ENCODE data around the gene NKPD1.
A peak's percentile ranks its signal among the peaks of the same experiment; 100 is the strongest.
"Not testable (repeated sequence)": the region's sequence is repeated elsewhere in the genome, so short reads cannot be mapped to it uniquely, and the experiment has no call there.

The NKPD1 gene

DNA sequence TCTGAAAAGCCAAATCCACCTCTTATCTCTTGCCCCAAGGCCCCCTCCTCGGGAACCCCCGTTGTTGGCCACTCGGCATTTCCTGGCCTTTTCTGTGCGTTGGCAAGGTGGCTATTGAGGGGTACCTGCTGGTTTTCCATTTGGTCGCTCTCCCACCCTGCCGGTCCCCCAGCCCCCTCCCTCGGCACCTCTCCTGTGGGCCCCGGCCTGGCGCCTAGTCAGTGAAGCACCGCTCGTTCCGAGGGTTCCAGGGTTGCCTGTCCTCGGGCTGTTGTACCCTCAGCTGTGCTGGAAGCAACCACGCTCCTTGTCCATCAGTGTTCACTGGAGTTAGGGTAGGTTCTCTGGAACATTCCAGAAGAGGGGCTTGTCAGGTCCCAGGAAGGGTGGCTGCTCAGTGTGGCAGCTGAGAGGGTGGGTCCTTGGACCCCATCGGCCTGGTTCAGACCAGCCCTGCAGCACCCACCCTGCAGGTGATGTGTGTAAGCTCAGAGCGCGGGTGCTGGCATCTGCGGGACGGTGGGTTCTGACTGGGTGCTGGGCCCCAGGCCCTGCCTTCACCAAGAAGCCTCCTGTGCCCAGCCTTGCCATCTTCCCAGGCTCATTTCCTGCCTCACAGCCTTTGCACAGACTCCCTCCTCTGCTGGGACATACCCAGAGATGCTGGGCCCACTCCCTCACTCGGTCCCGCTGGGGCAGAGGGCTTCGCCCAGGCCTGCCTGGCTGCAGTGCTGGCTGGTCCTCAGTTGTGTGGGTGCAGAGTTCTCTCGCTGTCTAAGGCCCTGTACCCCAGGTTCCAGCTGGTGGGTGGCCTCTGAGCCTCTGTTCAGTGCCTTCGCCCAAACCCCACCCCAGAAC lies 21.3 kb downstream of the NKPD1 start:
- DNase-seq (ENCODE audit: low spot score) = no peak

DNA sequence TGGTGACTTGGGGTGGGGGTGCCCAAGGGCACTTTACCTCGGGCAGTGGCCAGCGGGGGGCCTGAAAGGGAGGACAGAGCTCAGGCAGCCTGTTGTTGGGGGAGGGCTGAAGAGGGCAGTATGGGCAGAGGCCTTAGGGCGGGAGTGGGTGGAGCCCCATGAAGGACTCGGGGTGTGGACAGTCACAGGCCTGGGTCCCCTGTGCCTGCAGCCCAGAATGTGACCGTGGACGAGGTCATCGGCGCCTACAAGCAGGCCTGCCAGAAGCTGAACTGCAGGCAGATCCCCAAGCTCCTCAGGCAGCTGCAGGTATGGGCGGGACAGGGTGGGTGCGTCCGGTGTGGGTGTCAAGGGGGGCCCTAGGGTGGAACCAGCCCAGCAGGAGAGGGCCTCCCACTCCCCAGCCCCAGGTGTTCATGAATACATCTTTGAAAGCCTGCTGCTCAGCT lies 22.5 kb downstream of the NKPD1 start:
- DNase-seq (ENCODE audit: low spot score) = no peak

DNA sequence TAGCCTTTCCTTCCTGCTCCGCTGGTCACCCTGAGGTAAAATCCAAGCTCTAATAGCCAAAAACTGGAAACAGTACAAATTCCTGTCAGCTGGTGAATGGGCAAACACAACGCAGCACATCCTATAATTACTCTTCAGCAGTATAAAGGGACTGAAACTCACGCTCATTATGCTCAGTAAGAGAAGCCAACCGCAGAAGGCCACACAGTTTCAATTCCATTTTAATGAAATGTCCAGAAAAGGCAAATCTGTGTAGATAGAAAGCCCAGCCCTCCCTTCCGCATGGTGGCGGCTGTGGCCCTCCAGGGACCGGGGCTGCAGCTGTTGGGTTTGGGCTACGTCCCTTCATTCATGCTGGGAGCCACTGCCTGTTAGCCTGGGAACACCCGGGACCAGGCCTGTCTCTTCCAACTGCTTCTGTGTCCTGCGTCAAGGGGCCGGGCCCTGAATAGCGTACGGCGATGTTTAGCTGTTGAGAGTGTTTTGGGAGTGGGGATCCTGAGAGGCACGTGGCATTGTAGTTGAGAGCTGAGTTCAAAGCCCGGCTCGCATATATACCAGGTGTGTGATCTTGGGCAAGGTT lies 23.5 kb downstream of the NKPD1 start:
- DNase-seq (ENCODE audit: low spot score) = no peak

DNA sequence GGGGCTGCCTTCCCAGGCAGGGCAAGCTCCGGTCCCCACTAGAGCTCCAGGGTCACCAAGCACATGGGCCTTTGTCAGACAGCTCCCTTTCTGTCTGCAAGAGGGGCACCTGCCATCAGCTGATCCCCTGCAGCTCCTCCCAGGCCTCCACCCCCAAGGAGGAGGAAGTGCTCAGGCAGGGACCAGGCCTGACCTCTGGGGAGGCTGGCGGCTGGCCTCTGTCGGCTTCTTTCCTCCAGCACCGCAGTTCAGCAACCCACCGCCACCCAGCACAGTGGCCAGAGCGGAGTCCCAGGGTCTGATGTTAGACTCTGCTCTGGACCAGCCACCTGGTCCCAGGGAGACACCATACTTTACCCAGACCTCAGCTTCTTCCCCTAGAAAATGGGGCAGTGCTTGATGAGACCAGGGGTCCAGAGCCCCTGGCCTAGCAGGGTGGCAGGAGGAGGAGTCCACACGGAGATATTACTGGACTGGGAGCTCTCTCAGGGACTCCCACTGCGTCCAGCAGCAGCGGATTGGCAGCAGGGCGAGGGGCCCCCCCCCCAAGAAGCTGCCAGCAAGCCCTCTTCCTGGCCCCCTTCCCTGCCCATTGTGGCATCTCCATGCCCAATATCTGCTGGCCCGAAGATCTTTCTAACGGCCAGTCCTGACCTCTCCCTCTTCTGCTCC lies 24.1 kb downstream of the NKPD1 start:
- no peak for DNase-seq (ENCODE audit: low spot score)

DNA sequence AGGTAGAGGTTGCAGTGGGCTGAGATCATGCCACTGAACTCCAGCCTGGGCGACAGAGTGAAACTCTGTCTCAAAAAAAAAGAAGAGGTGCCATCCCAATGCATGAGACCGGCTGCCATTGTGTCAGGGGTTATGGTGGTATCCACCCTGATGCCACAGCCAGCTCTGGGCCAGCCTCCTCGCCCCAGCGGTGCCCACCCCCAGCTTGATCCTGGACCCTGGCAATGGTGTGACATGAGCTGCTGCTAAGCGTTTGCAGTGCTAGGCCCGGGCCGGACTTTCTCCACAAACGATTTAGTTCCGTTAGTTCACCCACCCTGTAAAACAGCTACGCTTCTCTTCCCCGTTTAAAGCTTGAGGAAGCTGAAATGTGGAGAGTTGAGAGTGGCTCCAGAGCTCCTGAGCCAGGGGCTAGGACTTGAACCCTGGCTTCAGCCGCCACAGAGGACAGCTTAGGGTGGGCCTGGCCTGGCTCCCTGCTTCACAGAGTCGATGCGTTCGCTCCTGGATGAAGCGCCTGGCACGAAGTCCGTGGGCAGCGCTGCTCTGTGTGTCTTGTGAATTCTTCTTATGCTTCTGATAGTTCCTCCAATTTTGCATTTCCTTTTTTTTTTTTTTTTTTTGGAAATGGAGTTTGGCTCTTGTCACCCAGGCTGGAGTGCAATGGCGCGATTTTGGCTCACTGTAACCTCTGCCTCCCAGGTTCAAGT lies 25.5 kb downstream of the NKPD1 start:
- DNase-seq (ENCODE audit: low spot score) = no peak

GRCh38 chr19:45133661-45134060 lies 27.1 kb downstream of the NKPD1 start:
- DNase-seq (ENCODE audit: low spot score) = no peak

- peak; percentile 66 for DNase-seq (ENCODE audit: low spot score)
These were observed 29.7 kb downstream of the NKPD1 start for GRCh38 chr19:45130888-45131615.

DNA sequence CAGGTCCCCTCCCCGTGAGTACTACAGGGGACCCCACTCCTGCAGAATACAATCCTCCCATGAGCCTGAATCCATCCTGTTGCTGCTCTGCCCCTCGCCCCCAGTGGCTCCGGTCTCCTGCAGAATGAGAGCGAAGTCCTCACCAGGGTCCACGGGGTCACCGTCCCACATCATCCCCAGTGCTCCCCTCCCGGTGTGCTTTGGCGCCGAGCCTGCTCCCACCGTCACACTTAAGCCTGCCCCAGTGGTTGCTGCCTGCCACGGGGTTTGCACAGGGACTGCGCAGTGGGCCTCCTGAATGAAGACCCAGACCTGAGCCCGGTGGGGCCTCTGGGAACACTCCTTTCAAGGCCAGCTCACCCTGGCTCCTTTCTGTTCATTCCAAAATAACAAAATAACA lies 30.5 kb downstream of the NKPD1 start:
- no peak for DNase-seq (ENCODE audit: low spot score)

DNA sequence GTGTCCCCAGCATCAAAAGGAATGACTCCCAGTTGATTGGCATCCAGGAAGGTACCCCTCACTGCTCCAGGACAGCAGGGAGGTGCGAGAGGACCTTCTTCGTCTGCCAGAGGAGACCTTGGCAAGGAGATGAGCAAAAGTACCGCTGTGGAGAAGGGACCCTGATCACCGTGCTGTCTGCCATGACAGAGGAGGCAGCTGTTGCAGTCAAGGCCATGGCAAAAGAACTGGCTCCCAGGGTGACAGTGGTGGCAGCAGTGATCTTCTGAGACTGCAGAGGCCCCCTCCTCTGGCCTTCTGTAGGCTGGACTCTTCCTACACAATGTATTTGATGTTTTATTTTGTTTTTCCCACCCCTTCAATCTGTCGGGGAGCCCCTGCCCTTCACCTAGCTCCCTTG lies 32.0 kb downstream of the NKPD1 start:
- DNase-seq (ENCODE audit: low spot score) = no peak

GRCh38 chr19:45128146-45128545 lies 32.6 kb downstream of the NKPD1 start:
- no peak for DNase-seq (ENCODE audit: low spot score)

DNA sequence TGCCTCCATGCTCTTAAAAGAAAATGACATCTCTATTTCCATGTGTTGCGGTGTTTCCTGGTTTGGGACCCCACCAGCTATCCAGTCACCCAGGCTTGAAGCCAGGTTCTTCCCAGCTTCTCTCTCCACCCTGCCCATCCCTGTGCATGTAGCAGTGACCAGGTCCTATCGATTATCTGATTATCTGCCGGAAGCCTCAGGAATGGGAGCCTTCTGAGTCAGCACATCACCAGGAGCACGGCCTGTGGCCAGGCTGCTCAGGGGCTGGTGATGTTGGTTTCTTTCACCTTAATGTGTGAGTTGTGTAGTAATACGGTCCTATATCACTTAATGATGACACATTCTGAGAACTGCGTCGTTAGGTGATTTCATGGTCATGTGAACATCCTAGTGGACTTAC lies 34.1 kb downstream of the NKPD1 start:
- peak; percentile 13 for DNase-seq (ENCODE audit: low spot score)

DNA sequence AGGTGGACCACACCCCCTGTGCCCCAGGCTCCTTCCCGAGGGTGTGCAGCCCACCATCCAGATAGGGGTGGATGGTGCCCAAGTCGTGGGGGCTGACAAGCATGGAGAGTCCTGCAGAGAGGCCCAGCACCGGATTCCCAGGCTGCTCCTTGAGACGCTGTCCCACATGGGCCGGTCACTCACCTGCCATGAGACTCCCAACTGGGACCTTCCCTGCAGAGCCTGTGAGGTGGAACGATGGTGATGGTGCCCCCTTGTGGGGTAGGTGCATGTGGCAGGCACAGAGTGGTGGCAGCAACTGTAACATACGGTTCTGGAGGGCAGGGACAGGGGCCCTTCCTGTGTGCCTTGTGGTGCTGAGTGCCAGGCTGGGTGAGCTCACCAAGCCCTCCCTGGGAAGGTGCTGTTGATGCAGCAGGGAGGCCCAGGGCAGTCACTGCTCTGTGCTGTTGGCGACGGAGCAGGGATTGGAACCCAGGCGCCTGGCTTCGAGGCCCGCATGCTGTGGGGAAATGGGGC lies 34.7 kb downstream of the NKPD1 start:
- peak; percentile 80 for DNase-seq (ENCODE audit: low spot score)

DNA sequence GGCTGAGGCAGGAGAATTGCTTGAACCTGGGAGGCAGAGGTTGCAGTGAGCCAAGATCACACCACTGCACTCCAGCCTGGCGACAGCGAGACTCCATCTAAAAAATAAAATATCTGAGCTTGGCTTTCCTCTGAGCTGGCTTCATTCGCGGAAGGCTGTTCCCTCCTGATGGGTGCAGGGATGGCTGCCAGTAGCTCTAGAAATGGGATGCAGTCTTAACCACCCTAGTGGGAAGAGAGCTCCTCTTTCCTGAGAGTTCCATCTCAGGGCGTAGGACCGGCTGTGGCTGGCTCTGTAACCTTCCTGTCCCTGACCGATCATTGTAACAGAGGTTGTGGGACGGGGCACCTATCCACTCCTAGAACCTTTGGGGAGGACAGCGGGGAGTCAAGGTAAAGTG lies 35.4 kb downstream of the NKPD1 start:
- no peak for DNase-seq (ENCODE audit: low spot score)

- no peak for DNase-seq (ENCODE audit: low spot score)
These were observed 36.8 kb downstream of the NKPD1 start for GRCh38 chr19:45124021-45124420.

DNA sequence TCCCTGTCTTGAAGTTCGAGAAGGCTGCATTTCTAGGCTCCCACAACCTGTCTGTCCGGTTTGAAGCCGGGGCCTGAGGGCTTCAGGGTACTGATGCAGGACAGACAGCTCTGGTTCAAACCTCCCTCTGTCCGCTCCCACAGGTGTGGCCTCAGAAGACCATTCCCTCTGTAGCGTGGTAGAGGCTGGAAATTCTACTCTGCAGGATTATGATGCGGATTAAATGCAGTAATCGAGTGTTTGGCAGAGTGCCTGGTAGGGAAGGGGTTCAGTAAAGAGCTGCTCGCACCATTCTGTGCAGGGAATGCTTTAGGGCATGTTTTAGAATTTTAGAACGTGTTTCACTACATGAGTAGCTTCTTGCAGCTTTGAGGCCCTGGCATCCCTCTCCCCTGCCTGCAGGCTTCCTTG lies 37.3 kb downstream of the NKPD1 start:
- peak; percentile 23 for DNase-seq (ENCODE audit: low spot score)

DNA sequence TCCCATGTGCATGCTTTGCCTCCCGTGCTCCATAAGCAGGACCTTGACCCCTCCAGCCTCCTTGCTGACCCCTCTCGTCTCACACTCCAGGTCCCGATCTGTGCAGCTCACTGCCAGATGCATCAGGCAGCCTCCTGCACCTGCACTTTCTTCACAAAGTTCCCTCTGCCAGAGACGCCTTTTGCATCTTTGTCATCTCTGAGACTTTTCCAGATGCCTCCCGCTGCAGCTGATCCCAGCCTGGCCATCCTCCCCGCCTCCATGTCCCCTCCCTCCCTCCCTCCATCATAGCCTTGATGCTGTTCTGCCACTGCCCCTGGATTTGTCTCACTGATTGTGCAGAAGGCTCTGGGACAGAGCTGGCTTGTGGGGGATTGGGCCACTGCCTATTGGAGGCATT lies 38.0 kb downstream of the NKPD1 start:
- no peak for DNase-seq (ENCODE audit: low spot score)

DNA sequence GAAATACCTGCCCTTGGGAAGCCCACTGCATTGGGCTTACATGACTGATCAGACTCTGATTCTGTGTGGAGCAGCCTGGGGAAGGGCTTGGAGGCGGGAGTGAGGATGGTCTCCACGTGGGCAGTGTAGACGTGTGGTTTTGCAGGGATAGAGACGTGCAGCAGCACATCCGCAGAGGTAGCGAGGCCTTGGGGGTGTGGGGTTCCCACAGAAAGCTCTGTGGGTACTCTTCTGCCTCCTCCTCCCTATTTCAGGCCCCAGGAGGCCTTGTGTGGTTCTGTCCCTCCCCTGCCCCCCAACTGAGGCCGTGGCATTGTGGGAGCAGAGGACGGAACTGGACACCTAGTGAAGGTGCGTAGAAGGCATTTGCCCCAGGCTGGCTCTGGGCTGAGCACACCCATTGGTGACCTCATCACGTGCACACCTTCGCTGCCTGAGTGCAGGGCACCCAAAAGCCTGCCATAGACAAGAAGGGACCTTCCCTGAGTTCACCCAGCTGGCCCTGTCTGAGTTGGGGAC lies 38.9 kb downstream of the NKPD1 start:
- DNase-seq (ENCODE audit: low spot score) = no peak

DNA sequence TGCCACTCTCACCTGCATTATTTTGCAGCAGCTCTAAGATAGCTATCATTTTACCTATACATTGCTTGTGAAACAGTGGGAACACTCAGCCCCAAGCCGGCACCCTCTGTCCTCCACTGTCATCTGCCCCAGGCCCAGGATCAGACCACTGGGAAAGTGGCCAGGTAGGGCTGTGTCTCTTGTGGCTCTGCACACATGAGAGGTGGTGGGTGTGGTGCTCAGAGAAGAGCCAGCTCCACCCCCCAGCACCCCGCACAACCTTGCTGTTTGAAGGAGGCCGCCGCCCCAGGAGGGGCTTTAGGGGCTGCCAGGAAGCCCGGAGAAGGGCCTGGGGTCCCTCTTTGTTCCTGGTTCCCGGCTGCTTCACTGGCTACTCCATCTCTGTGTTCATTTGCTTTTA lies 41.2 kb downstream of the NKPD1 start:
- no peak for DNase-seq (ENCODE audit: low spot score)

DNA sequence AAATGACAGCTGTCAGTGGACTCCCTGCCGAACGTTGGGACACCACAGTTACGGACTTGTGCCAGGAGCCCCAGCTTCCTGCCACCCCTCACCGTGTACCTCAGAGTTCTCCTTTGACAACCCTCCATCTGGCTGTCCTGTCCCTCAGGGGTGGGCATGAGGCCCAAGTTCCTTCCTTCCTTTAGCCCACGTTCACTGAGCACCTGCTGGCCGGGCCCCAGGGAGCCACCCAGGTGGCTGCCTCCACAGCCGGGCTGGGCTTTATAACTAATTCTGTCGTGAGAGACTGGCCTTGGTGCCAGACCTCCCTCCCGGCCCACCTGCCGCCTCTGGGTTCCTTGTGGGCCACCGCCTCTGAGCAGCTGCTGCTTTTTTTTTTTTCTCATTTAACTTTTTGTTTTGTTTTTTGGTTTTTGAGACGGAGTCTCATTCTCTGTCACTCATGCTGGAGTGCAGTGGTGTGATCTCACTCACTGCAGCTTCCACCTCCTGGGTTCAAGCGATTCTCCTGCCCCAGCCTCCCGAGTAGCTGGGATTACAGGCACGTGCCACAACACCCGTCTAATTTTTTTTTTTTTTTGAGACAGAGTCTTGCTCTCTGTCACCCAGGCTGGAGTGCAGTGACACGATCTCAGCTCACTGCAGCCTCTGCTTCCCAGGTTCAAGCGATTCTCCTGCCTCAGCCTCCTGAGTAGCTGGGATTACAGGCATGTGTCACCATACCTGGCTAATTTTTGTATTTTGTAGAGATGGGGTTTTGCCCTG lies 42.0 kb downstream of the NKPD1 start:
- not testable (repeated sequence) for DNase-seq (ENCODE audit: low spot score)

DNA sequence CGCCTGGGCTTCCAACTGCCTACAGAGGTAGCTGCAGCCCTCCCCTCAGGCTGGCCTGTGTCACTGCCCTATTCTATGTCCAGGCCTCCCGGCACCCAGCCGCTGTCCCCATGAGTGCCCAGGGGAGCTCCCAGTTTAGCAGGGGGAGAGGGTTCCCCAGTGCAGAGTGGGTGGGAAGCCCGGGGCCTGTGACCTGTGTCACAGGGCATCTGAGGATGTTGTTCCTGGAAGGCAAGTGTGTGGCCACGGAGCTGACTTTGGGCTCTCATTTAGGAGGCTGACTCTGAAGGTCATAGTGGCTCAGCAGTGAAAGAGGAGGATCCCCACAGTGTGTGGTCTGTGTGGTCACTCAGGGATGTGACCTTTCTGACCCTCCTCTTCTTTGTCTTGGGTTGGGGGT lies 42.7 kb downstream of the NKPD1 start:
- no peak for DNase-seq (ENCODE audit: low spot score)

DNA sequence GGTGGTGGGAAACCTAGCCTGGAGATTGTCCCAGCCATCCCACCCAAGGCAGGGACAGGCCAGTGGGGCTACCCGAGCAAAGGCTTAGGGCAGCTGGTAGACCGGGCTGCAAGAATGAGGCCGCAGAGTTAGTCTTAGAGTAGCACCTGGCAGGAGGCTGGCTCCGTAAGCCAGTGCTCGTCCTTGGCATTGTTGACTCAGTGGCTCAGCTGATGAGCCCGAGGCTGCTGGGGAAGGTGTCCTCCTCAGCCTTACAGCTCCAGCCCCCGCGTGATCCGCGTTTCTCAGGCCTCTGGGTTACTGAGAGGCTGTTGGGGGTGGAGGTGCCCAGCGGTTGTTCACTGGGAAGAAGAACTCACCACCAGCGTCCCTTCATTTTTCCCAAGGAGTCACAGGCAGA lies 43.1 kb downstream of the NKPD1 start:
- DNase-seq (ENCODE audit: low spot score) = no peak

Data from kidney tubule cell (primary cell).